ENCODE data around the gene FAU.

FAU gene

DNA sequence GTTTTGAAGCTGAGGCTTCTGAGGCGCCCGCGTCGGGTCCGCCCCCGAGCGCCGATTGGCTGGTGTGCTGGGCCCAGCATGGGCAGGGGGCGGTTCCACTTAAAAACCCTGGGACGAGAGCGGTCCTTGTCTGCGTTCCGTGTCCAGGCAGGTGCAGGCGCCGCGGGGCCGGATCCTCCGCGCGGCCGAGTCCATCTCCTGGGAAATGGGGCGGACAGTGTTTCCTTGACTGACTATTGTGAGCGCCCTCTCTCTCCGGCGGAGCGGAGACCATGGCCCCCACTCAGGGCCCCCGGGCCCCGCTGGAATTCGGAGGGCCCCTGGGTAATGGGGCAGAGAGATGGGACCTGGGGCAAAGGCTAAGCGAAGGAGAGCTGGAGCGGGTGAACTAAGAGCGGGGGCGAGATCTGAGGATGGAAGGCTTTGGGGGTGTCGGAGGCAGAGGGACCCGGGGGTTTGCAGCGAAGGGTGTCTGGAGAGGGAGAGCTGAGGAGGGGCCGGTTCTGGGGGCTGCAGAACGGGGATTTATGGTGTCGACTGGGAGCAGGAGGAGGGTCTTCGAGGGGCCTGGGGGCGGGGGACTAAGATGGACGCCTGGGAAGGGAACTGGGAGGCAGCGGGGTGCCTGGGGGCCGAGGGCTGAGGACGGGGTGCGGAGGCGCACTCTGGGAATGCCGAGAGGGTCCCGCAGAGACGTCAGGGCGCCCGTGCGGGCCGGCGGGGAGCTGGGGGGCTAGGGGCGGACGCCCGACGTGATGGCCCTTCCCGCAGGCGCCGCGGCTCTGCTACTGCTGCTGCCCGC lies 10.0 kb downstream of the FAU start, which contains the start of gene TM7SF2 (continued):
- TF ChIP-seq, protein P1, sequence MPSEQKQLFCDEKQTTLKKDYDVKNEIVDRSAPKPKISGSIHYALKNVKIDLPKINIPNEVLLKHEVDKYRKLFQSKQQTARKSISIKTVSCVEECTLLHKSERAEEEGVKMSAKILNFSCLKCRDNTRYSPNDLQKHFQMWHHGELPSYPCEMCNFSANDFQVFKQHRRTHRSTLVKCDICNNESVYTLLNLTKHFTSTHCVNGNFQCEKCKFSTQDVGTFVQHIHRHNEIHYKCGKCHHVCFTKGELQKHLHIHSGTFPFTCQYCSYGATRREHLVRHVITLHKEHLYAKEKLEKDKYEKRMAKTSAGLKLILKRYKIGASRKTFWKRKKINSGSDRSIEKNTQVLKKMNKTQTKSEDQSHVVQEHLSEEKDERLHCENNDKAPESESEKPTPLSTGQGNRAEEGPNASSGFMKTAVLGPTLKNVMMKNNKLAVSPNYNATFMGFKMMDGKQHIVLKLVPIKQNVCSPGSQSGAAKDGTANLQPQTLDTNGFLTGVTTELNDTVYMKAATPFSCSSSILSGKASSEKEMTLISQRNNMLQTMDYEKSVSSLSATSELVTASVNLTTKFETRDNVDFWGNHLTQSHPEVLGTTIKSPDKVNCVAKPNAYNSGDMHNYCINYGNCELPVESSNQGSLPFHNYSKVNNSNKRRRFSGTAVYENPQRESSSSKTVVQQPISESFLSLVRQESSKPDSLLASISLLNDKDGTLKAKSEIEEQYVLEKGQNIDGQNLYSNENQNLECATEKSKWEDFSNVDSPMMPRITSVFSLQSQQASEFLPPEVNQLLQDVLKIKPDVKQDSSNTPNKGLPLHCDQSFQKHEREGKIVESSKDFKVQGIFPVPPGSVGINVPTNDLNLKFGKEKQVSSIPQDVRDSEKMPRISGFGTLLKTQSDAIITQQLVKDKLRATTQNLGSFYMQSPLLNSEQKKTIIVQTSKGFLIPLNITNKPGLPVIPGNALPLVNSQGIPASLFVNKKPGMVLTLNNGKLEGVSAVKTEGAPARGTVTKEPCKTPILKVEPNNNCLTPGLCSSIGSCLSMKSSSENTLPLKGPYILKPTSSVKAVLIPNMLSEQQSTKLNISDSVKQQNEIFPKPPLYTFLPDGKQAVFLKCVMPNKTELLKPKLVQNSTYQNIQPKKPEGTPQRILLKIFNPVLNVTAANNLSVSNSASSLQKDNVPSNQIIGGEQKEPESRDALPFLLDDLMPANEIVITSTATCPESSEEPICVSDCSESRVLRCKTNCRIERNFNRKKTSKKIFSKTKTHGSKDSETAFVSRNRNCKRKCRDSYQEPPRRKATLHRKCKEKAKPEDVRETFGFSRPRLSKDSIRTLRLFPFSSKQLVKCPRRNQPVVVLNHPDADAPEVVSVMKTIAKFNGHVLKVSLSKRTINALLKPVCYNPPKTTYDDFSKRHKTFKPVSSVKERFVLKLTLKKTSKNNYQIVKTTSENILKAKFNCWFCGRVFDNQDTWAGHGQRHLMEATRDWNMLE (tag by site-specific recombination; conservative IDR thresholded peaks at IDR 0.05; ENCODE audit: low read depth) = no peak
- TF ChIP-seq, protein P2, sequence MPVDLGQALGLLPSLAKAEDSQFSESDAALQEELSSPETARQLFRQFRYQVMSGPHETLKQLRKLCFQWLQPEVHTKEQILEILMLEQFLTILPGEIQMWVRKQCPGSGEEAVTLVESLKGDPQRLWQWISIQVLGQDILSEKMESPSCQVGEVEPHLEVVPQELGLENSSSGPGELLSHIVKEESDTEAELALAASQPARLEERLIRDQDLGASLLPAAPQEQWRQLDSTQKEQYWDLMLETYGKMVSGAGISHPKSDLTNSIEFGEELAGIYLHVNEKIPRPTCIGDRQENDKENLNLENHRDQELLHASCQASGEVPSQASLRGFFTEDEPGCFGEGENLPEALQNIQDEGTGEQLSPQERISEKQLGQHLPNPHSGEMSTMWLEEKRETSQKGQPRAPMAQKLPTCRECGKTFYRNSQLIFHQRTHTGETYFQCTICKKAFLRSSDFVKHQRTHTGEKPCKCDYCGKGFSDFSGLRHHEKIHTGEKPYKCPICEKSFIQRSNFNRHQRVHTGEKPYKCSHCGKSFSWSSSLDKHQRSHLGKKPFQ (tag by site-specific recombination; IDR thresholded peaks at IDR 0.05) = no peak
- TF ChIP-seq ZNF501 (tag by site-specific recombination; IDR thresholded peaks at IDR 0.05) (no peak), ZNF660 (tag by site-specific recombination; IDR thresholded peaks at IDR 0.05) (peak; percentile 56; the same call in 1 of the 2 replicates), SP7 (tag by site-specific recombination; IDR thresholded peaks at IDR 0.05) (peak; percentile 49; the same call in 1 of the 2 replicates), SP3 (tag by site-specific recombination; IDR thresholded peaks at IDR 0.05) (peak; percentile 74), ZBTB8A (tag by site-specific recombination; IDR thresholded peaks at IDR 0.05) (peak; percentile 65; the same call in 1 of the 2 replicates), YY1 (tag by site-specific recombination; IDR thresholded peaks at IDR 0.05) (peak; percentile 29; the same call in 1 of the 2 replicates), ZFHX2 (tag by site-specific recombination; conservative IDR thresholded peaks at IDR 0.05) (peak; percentile 58), ZNF654 (tag by site-specific recombination; IDR thresholded peaks at IDR 0.05; ENCODE audit: low read depth) (no peak), ZSCAN30 (tag by site-specific recombination; IDR thresholded peaks at IDR 0.05) (peak; percentile 57; the same call in 1 of the 2 replicates), ZNF2 (tag by site-specific recombination; IDR thresholded peaks at IDR 0.05) (0 out of 2 replicates have a peak, but pooled peaks have one; percentile 35), ZNF555 (tag by site-specific recombination; conservative IDR thresholded peaks at IDR 0.05) (no peak), IKZF3 (tag by site-specific recombination; IDR thresholded peaks at IDR 0.05) (peak; percentile 78)
- TF ChIP-seq, protein P3, sequence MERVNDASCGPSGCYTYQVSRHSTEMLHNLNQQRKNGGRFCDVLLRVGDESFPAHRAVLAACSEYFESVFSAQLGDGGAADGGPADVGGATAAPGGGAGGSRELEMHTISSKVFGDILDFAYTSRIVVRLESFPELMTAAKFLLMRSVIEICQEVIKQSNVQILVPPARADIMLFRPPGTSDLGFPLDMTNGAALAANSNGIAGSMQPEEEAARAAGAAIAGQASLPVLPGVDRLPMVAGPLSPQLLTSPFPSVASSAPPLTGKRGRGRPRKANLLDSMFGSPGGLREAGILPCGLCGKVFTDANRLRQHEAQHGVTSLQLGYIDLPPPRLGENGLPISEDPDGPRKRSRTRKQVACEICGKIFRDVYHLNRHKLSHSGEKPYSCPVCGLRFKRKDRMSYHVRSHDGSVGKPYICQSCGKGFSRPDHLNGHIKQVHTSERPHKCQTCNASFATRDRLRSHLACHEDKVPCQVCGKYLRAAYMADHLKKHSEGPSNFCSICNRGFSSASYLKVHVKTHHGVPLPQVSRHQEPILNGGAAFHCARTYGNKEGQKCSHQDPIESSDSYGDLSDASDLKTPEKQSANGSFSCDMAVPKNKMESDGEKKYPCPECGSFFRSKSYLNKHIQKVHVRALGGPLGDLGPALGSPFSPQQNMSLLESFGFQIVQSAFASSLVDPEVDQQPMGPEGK (tag by site-specific recombination; IDR thresholded peaks at IDR 0.05) = peak; percentile 87
- TF ChIP-seq, protein P4, sequence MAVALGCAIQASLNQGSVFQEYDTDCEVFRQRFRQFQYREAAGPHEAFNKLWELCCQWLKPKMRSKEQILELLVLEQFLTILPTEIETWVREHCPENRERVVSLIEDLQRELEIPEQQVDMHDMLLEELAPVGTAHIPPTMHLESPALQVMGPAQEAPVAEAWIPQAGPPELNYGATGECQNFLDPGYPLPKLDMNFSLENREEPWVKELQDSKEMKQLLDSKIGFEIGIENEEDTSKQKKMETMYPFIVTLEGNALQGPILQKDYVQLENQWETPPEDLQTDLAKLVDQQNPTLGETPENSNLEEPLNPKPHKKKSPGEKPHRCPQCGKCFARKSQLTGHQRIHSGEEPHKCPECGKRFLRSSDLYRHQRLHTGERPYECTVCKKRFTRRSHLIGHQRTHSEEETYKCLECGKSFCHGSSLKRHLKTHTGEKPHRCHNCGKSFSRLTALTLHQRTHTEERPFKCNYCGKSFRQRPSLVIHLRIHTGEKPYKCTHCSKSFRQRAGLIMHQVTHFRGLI (tag by site-specific recombination; IDR thresholded peaks at IDR 0.05) = no peak
- TF ChIP-seq, protein P5, sequence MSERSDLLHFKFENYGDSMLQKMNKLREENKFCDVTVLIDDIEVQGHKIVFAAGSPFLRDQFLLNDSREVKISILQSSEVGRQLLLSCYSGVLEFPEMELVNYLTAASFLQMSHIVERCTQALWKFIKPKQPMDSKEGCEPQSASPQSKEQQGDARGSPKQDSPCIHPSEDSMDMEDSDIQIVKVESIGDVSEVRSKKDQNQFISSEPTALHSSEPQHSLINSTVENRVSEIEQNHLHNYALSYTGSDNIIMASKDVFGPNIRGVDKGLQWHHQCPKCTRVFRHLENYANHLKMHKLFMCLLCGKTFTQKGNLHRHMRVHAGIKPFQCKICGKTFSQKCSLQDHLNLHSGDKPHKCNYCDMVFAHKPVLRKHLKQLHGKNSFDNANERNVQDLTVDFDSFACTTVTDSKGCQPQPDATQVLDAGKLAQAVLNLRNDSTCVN (tag by site-specific recombination; optimal IDR thresholded peaks at IDR 0.05) = peak; percentile 41
- TF ChIP-seq, protein P6, sequence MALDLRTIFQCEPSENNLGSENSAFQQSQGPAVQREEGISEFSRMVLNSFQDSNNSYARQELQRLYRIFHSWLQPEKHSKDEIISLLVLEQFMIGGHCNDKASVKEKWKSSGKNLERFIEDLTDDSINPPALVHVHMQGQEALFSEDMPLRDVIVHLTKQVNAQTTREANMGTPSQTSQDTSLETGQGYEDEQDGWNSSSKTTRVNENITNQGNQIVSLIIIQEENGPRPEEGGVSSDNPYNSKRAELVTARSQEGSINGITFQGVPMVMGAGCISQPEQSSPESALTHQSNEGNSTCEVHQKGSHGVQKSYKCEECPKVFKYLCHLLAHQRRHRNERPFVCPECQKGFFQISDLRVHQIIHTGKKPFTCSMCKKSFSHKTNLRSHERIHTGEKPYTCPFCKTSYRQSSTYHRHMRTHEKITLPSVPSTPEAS (tag by site-specific recombination; IDR thresholded peaks at IDR 0.05) = no peak

Measured in HEK293 (cell line).